Measurements from ENCODE around the gene EPAS1. TPM values are rescaled to one million over a fixed set of nuclear protein-coding genes. Genes with fewer than 3 reads are reported as not detected.

Gene EPAS1
- polyA plus RNA-seq, 1 of the 3 experiments (the other 2 are of a cell fraction) = 69.2 TPM

GRCh38 chr2:46283693-46284092 is 13.5 kb upstream of the EPAS1 start:
- TF ChIP-seq TCF12 (IDR thresholded peaks at IDR 0.05) = no peak
- TF ChIP-seq, protein P1, sequence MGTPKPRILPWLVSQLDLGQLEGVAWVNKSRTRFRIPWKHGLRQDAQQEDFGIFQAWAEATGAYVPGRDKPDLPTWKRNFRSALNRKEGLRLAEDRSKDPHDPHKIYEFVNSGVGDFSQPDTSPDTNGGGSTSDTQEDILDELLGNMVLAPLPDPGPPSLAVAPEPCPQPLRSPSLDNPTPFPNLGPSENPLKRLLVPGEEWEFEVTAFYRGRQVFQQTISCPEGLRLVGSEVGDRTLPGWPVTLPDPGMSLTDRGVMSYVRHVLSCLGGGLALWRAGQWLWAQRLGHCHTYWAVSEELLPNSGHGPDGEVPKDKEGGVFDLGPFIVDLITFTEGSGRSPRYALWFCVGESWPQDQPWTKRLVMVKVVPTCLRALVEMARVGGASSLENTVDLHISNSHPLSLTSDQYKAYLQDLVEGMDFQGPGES (IDR thresholded peaks at IDR 0.05; ENCODE audit: low read depth, low read length) = no peak
- no peak for TF ChIP-seq ZBTB33 (IDR thresholded peaks at IDR 0.05; ENCODE audit: borderline replicate concordance, low read depth)
- no peak for TF ChIP-seq FOXJ3 (CRISPR knock-in tag; IDR thresholded peaks at IDR 0.05)
- TF ChIP-seq, protein P2, sequence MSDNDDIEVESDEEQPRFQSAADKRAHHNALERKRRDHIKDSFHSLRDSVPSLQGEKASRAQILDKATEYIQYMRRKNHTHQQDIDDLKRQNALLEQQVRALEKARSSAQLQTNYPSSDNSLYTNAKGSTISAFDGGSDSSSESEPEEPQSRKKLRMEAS (IDR thresholded peaks at IDR 0.05; ENCODE audit: low read depth) = no peak
- no peak for TF ChIP-seq YY1 (IDR thresholded peaks at IDR 0.05; ENCODE audit: low read depth)
- TF ChIP-seq CHD2 (IDR thresholded peaks at IDR 0.05; ENCODE audit: low read length, partially characterized antibody) = no peak
- Histone ChIP-seq H3K27me3 (ENCODE audit: insufficient read depth) (no peaks in the 10 kb centered on the region), H3K79me2 (ENCODE audit: insufficient read depth) (no peaks in the 10 kb centered on the region), H3K9me3 (no peaks in the 10 kb centered on the region), H3K9ac (no peak overlapping the region), H3K36me3 (replicated peaks in 1 of 2; ENCODE audit: control insufficient read depth in 1 of 2, insufficient read depth in 2 of 2, low read length in 1 of 2) (no peaks in the 10 kb centered on the region), H3K9me2 (no peaks in the 10 kb centered on the region), H3K27ac (ENCODE audit: low read depth in 2 of 2, low read length in 1 of 2) (no peak overlapping the region), H3K4me2 (no peak overlapping the region), H3K4me1 (ENCODE audit: control insufficient read depth in 1 of 2, insufficient read depth in 2 of 2, low read depth in 1 of 2, low read length in 1 of 2) (peaks cover 0 to 11% of the 10 kb centered on the region in 2 experiments; a peak in 1 of 4 replicates), H3F3A (replicated peaks; ENCODE audit: insufficient read depth) (no peaks in the 10 kb centered on the region), H2AFZ (ENCODE audit: low read depth) (no peak overlapping the region), H4K20me1 (ENCODE audit: insufficient read depth) (no peaks in the 10 kb centered on the region), H3K4me3 (ENCODE audit: low read depth in 2 of 2, low read length in 1 of 2) (no peak overlapping the region)
- ChIA-PET CTCF (interaction anchor here (1.1 to 6.4 kb wide), 3 partner anchors 11 to 178 kb away, joined by 3 to 40 read pairs (median 5); partner anchors contain the start of gene EPAS1), POLR2A (no interaction called here)
- DNase-seq = no peak
- 66% methylated on average over 3 of the region's 3 CpGs for WGBS (ENCODE audit: low lambda C conversion rate)

GRCh38 chr2:46284260-46284659 is 12.9 kb upstream of the EPAS1 start:
- Histone ChIP-seq H3K79me2 (ENCODE audit: insufficient read depth) (no peaks in the 10 kb centered on the region), H3F3A (replicated peaks; ENCODE audit: insufficient read depth) (no peaks in the 10 kb centered on the region), H3K4me2 (no peak overlapping the region), H3K4me1 (ENCODE audit: control insufficient read depth in 1 of 2, insufficient read depth in 2 of 2, low read depth in 1 of 2, low read length in 1 of 2) (peaks cover 0 to 11% of the 10 kb centered on the region in 2 experiments; a peak in 1 of 4 replicates), H3K9me2 (no peaks in the 10 kb centered on the region), H4K20me1 (ENCODE audit: insufficient read depth) (no peaks in the 10 kb centered on the region), H3K4me3 (ENCODE audit: low read depth in 2 of 2, low read length in 1 of 2) (no peak overlapping the region), H3K27ac (ENCODE audit: low read depth in 2 of 2, low read length in 1 of 2) (no peak overlapping the region), H3K9me3 (no peaks in the 10 kb centered on the region), H3K36me3 (replicated peaks in 1 of 2; ENCODE audit: control insufficient read depth in 1 of 2, insufficient read depth in 2 of 2, low read length in 1 of 2) (no peaks in the 10 kb centered on the region), H3K27me3 (ENCODE audit: insufficient read depth) (no peaks in the 10 kb centered on the region), H2AFZ (ENCODE audit: low read depth) (no peak overlapping the region), H3K9ac (no peak overlapping the region)
- TF ChIP-seq RCOR1 (IDR thresholded peaks at IDR 0.05; ENCODE audit: low read length) (no peak), GATA2 (CRISPR knock-in tag; IDR thresholded peaks at IDR 0.05) (no peak), CHD2 (IDR thresholded peaks at IDR 0.05; ENCODE audit: low read length, partially characterized antibody) (no peak), FOXM1 (IDR thresholded peaks at IDR 0.05; ENCODE audit: low read depth) (no peak), YY1 (IDR thresholded peaks at IDR 0.05; ENCODE audit: low read depth) (no peak), ZBTB33 (IDR thresholded peaks at IDR 0.05; ENCODE audit: borderline replicate concordance, low read depth) (no peak)
- TF ChIP-seq, protein P3, sequence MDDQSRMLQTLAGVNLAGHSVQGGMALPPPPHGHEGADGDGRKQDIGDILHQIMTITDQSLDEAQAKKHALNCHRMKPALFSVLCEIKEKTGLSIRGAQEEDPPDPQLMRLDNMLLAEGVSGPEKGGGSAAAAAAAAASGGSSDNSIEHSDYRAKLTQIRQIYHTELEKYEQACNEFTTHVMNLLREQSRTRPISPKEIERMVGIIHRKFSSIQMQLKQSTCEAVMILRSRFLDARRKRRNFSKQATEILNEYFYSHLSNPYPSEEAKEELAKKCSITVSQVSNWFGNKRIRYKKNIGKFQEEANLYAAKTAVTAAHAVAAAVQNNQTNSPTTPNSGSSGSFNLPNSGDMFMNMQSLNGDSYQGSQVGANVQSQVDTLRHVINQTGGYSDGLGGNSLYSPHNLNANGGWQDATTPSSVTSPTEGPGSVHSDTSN (IDR thresholded peaks at IDR 0.05) = no peak
- ChIA-PET POLR2A (interaction anchor here (0.7 kb wide), 1 partner anchor 13 kb away, joined by 4 read pairs; the partner anchor contains the start of gene EPAS1), CTCF (interaction anchor here (1.1 to 6.4 kb wide), 4 partner anchors 10 to 291 kb away, joined by 3 to 40 read pairs (median 4); partner anchors contain the start of gene EPAS1)
- DNase-seq = no peak
- whole genome bisulfite sequencing (ENCODE audit: low lambda C conversion rate) = 97% methylated on average over 1 of the region's 1 CpG
